Motor neuron (in vitro differentiated cells): ENCODE results near the gene TMEM212. TPM values are rescaled to one million over a fixed set of nuclear protein-coding genes. Genes with fewer than 3 reads are reported as not detected.

Experiments
- ATAC-seq, 8 experiments: fragments of 200-7000 bp; cut with Tn5 transposase; replicated peaks in 6 of 8; 2 replicates each; pipeline ENCODE4 v1.8.0; 2021; ENCODE audit warnings: mild to moderate bottlenecking in 8 of 8, moderate library complexity in 8 of 8
- H3K27ac ChIP-seq, 2 donors: fragments of 250-450 bp; sonication (Bioruptor Pico); 2 replicates each; pipeline ENCODE4 v1.9.0; 2021; ENCODE audit warnings: antibody characterized with exemption in 2 of 2, mild to moderate bottlenecking in 2 of 2, moderate library complexity in 1 of 2
- H3K4me1 ChIP-seq, 2 donors: fragments of 250-450 bp; sonication (Bioruptor Pico); replicated peaks in 1 of 2; 2 replicates each; pipeline ENCODE4 v1.6.1; 2021; ENCODE audit warnings: antibody characterized with exemption in 2 of 2, mild to moderate bottlenecking in 2 of 2, moderate library complexity in 1 of 2
- H3K4me3 ChIP-seq, 5 donors: fragments of 250-450 bp; sonication (Bioruptor Pico); 2 replicates each; pipeline ENCODE4 v1.9.0; 2021; ENCODE audit warnings: antibody characterized with exemption in 5 of 5, mild to moderate bottlenecking in 5 of 5, moderate library complexity in 4 of 5
- WGBS, 10 experiments: fragments of 450-650 bp; shearing (Covaris generic); methylation state at CpG; one replicate each; pipeline ENCODE4 v1.0.0; 2022; 5-methylcytosine and 5-hydroxymethylcytosine counted together
- in situ Hi-C, 9 experiments: fragments of 400-800 bp; cut with MboI; loops; one replicate each; pipeline ENCODE4 v1.15.0; 2021; ENCODE audit warnings: low sequenced_read_pairs in 9 of 9, low pct_unique_long_range_greater_than_20kb in 2 of 9; ENCODE audit not compliant: unreplicated experiment in 9 of 9
- total RNA-seq, 8 experiments: library from RNA; unstranded; fragments of 300-600 nt; gene quantifications; 2 replicates each; pipeline versions ENCODE4 v1.2.3 to v1.2.4, GENCODE V29; 2022

The TMEM212 gene
- total RNA-seq, 8 experiments from 2014 or later: 0.19 TPM; not detected in 7

GRCh38 chr3:171840811-171841619 lies 2.1 kb upstream of the TMEM212 start:
- in situ Hi-C loops: loop anchor here in 1 of 9 experiments (25.0 kb wide), 1 partner anchor 196 kb away; the partner anchor contains the start of gene FNDC3B
- Histone ChIP-seq H3K27ac (no peak overlapping the region), H3K4me3 (no peak overlapping the region), H3K4me1 (peaks cover 11 to 13% of the 10 kb centered on the region in 2 donors)
- ATAC-seq: no peak
- WGBS, 10 experiments: 40 to 100% (median 71%) methylated on average over 1 to 6 of the region's 6 CpGs; no CpG with 5 or more reads in 1 of the 10 experiments

- in situ Hi-C loops: loop anchor here in 1 of 9 experiments (25.0 kb wide), 1 partner anchor 196 kb away; the partner anchor contains the start of gene FNDC3B
- peaks cover 11 to 13% of the 10 kb centered on the region in 2 donors for H3K4me1 ChIP-seq
- ATAC-seq: peak in 1 of 8 experiments; percentile 65
- no peak overlapping the region for H3K27ac ChIP-seq
- 82 to 100% (median 88%) methylated on average over 1 of the region's 1 CpG; no CpG with 5 or more reads in 3 of the 10 experiments for WGBS, 10 experiments
- H3K4me3 ChIP-seq: no peak overlapping the region
Measured at GRCh38 chr3:171841620-171842000, 1.5 kb upstream of the TMEM212 start.

- WGBS, 10 experiments: 43 to 100% (median 90%) methylated on average over 1 to 2 of the region's 2 CpGs; no CpG with 5 or more reads in 1 of the 10 experiments
- H3K4me3 ChIP-seq: no peak overlapping the region
- in situ Hi-C loops: loop anchor here in 1 of 9 experiments (25.0 kb wide), 1 partner anchor 192 kb away; the partner anchor contains the start of gene FNDC3B
- ATAC-seq: no peak
- H3K27ac ChIP-seq: no peak overlapping the region
- peaks cover 2 to 5% of the 10 kb centered on the region in 2 donors for H3K4me1 ChIP-seq
Measured at GRCh38 chr3:171844873-171845272, 1.7 kb downstream of the TMEM212 start.

DNA sequence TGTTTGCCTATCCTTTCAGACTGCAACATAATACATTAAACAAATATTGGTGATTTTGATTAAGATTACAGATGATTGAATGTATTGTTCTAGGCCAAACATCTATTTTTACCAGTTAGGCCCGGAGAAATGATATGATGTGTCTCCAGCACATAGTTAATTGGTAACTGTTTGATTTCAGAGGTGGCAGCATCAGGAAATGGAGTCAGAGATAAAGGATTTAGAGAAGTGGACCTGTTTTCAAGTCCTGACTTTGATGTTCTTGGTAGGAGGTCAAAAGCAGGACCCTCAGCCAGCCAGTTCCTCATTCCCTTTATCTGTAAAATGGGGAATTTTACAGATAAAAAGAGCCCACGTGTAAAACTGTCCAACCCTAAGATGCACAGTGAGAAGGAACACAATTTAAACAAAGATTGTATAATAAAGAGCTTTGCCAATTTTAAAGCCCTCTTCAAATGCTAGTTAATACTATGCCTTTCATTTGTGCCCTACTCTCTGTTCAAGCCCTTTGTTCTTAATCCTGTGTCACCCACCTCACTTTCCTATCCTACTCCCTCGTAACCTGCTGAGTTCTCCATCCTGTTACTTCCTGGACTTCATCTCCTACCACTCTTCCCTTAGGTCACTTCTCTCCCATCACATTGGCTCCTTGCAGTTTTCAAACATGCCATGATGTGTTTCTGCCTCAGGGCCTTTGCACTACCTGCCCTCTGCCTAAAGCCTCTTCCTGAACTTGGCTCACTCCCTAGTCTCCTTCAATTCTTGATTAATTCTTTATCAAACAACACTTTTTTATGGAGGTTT lies 2.5 kb downstream of the TMEM212 start:
- no peak overlapping the region for H3K27ac ChIP-seq
- ATAC-seq: no peak
- peaks cover 5 to 12% of the 10 kb centered on the region in 2 donors for H3K4me1 ChIP-seq
- in situ Hi-C loops: loop anchor here in 1 of 9 experiments (25.0 kb wide), 1 partner anchor 192 kb away; the partner anchor contains the start of gene FNDC3B
- H3K4me3 ChIP-seq: no peak overlapping the region
- WGBS, 10 experiments: 80 to 100% (median 94%) methylated on average over 1 to 3 of the region's 3 CpGs; no CpG with 5 or more reads in 1 of the 10 experiments

DNA sequence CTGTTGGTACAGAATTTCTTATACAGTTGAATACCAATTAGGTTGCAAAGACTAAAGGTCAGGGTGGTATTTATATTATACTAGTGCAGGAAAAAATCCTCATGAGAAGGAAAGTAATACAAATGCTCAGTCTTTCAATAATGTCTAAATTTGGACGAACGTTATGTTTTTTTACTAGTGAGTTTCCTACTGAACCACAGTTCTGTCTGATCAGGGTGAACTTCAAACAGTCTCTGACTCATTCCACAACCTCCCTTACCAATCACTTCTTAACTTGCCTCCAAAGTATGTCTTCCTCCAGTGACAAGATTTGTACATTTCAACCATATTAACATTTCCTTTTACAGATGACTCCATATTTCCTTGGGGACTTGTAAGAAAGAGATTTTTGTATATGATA lies 3.4 kb downstream of the TMEM212 start:
- Histone ChIP-seq H3K4me3 (no peak overlapping the region), H3K27ac (no peak overlapping the region), H3K4me1 (peaks cover 3 to 17% of the 10 kb centered on the region in 2 donors)
- ATAC-seq: no peak
- in situ Hi-C loops: loop anchor here in 1 of 9 experiments (25.0 kb wide), 1 partner anchor 191 kb away; the partner anchor contains the start of gene FNDC3B
- 28 to 93% (median 83%) methylated on average over 2 of the region's 2 CpGs; no CpG with 5 or more reads in 3 of the 10 experiments for WGBS, 10 experiments

GRCh38 chr3:171847133-171847532 lies 4.0 kb downstream of the TMEM212 start:
- H3K4me1 ChIP-seq: peaks cover 3 to 22% of the 10 kb centered on the region in 2 donors
- in situ Hi-C loops: loop anchor here in 1 of 9 experiments (25.0 kb wide), 1 partner anchor 190 kb away; the partner anchor contains the start of gene FNDC3B
- no peak overlapping the region for H3K4me3 ChIP-seq
- no peak for ATAC-seq
- H3K27ac ChIP-seq: no peak overlapping the region
- WGBS, 10 experiments: 77 to 100% (median 87%) methylated on average over 1 to 6 of the region's 6 CpGs; no CpG with 5 or more reads in 4 of the 10 experiments

DNA sequence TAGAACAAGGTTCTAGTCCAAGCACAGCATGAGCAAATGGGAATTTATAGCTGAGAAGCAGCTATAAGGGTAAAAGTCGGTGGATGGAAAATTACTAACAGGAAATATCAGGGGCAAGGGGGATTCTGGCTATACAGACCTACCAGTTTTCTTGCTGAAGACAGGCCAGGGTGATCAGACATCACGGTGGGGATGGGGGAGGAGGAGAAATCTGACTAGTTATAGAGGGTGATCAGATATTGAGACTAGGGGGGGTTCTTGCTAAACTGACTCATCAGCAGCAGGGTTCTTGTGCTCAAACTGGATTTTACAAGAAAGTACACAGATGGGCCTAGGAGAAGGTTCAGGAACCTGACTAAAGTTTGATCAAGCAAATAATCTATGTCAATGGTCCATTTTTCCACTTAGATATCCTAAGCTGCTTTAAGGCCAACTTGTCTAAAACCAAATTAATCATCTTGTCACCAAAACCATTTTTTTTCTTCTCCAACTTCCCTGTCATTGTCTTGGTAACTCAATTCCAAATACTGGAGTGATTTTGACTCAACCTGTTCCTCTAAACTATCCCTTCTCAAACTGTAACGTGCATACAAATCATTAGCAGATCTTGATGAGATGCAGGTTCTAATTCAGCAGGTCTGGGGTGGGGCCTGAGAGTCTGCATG lies 4.6 kb downstream of the TMEM212 start:
- no peak for ATAC-seq
- Histone ChIP-seq H3K4me1 (peaks cover 3 to 23% of the 10 kb centered on the region in 2 donors), H3K4me3 (no peak overlapping the region), H3K27ac (no peak overlapping the region)
- in situ Hi-C loops: loop anchor here in 1 of 9 experiments (25.0 kb wide), 1 partner anchor 190 kb away; the partner anchor contains the start of gene FNDC3B
- WGBS, 10 experiments: 0 to 100% (median 83%) methylated on average over 1 to 3 of the region's 3 CpGs; no CpG with 5 or more reads in 1 of the 10 experiments

GRCh38 chr3:171849617-171850319 lies 6.6 kb downstream of the TMEM212 start:
- in situ Hi-C loops: loop anchor here in 1 of 9 experiments (25.0 kb wide), 1 partner anchor 188 kb away; the partner anchor contains the start of gene FNDC3B
- 67 to 100% (median 88%) methylated on average over 1 to 6 of the region's 6 CpGs for WGBS, 10 experiments
- Histone ChIP-seq H3K4me1 (peaks cover 3 to 23% of the 10 kb centered on the region in 2 donors), H3K4me3 (no peak overlapping the region), H3K27ac (peak overlapping the region in 1 of 2 donors; percentile 46)
- no peak for ATAC-seq

- Histone ChIP-seq H3K4me3 (no peak overlapping the region), H3K27ac (peak overlapping the region in 1 of 2 donors; percentile 46), H3K4me1 (peaks cover 3 to 23% of the 10 kb centered on the region in 2 donors)
- in situ Hi-C loops: no loop called here
- WGBS, 10 experiments: 0 to 94% (median 84%) methylated on average over 2 to 6 of the region's 6 CpGs; no CpG with 5 or more reads in 4 of the 10 experiments
- ATAC-seq: peak in 6 of 8 experiments; percentile 25 to 64 (median 49)
Measured at GRCh38 chr3:171850320-171850959, 7.3 kb downstream of the TMEM212 start.

DNA sequence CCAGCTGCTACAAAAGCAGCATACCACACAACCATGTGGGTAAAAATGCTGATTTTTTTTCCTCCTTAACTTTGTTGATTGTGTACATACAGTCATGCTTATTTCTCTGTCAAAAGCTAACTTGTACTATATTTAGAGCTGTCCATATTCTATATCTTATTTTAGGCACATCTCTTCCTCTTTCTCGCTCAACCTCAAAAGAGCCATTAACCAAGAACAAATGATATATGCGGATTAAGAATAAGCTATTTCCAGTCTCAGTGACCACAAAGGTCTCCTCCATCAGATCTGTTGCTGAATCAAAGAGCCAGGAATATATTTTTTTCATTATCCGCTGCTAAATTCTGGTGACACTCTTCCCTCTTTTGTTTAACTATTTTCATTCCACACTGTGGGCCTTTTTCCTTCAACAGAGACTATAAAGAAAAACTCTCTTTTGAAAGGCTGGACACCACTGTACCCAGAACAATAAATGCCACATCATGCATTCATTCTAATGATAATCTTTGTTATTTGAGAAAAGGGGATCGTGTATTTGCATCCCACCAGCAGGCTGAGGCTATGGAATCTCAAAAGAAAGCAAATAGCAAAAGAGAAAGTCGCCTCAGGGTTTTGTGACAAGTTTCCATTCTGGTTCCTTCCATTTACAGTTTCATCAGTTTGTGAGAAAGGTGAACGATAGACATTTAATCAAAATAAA lies 8.0 kb downstream of the TMEM212 start:
- ATAC-seq: peak in 3 of 8 experiments; percentile 27 to 52 (median 51)
- WGBS, 10 experiments: 38 to 85% (median 63%) methylated on average over 3 to 6 of the region's 6 CpGs

DNA sequence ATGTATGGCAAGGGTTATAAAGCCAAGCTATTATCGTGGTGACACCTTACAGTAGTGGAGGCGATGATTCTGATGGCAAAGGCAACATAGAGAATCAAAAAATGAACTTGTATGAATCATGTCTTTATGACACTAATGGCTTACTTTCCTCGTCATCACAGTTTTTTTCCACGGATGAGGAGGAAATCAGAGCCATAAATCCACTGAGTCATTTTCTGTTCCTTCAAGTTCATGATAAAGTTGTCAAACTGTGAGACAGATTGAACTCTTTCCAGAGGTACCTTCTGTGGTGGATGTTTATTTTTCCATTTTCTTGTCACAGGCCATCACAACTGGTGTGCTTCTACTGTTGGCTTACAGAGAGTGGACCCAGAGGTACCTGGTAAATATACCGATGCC lies 8.5 kb downstream of the TMEM212 start:
- in situ Hi-C loops: no loop called here
- Histone ChIP-seq H3K27ac (peak overlapping the region in 1 of 2 donors; percentile 7), H3K4me1 (peaks cover 3 to 23% of the 10 kb centered on the region in 2 donors), H3K4me3 (no peak overlapping the region)
- ATAC-seq: peak in 5 of 8 experiments; percentile 85 to 92 (median 88)
- 25 to 82% (median 52%) methylated on average over 2 to 5 of the region's 5 CpGs; no CpG with 5 or more reads in 1 of the 10 experiments for WGBS, 10 experiments

More for the DNA sequence above, 8.0 kb downstream of the TMEM212 start:
- H3K4me1 ChIP-seq: peaks cover 3 to 23% of the 10 kb centered on the region in 2 donors
- peak overlapping the region in 1 of 2 donors; percentile 46 for H3K27ac ChIP-seq
- in situ Hi-C loops: no loop called here
- H3K4me3 ChIP-seq: no peak overlapping the region
